ENCODE results near the gene TSC2. TPM values are rescaled to one million over a fixed set of nuclear protein-coding genes. Genes with fewer than 3 reads are reported as not detected.

The TSC2 gene
- total and polyA plus RNA-seq, 2 donors (not counting 1 experiment from before 2014, with no cell fraction given), result 24.5 to 46.6 TPM

DNA sequence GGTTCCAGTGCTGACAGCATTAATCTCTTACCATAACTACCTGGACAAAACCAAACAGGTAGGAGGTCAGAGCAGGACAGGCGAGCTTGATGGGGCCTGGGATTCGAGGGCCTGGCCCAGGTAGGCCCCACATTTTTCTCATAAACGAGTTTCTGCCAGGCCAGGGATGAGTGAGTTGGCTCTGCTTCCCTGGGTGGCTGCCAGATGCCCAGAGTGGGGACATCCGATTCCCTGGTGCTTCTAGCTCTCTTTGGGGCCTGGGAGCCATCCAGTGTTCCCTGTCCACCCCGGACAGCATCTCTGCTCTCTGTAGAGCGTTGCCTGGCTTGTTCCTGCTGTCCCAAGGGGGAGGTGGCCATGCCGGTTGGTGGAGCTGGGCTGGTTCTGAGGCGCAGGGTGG, 25.1 kb downstream of the TSC2 start:
- H3K79me2 ChIP-seq (ENCODE audit: control insufficient read depth, insufficient read depth, low read length), result no peaks in the 10 kb centered on the region
- TF ChIP-seq, protein P1, sequence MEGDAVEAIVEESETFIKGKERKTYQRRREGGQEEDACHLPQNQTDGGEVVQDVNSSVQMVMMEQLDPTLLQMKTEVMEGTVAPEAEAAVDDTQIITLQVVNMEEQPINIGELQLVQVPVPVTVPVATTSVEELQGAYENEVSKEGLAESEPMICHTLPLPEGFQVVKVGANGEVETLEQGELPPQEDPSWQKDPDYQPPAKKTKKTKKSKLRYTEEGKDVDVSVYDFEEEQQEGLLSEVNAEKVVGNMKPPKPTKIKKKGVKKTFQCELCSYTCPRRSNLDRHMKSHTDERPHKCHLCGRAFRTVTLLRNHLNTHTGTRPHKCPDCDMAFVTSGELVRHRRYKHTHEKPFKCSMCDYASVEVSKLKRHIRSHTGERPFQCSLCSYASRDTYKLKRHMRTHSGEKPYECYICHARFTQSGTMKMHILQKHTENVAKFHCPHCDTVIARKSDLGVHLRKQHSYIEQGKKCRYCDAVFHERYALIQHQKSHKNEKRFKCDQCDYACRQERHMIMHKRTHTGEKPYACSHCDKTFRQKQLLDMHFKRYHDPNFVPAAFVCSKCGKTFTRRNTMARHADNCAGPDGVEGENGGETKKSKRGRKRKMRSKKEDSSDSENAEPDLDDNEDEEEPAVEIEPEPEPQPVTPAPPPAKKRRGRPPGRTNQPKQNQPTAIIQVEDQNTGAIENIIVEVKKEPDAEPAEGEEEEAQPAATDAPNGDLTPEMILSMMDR (conservative IDR thresholded peaks at IDR 0.05 in 1 of 2, IDR thresholded peaks at IDR 0.05 in 1 of 2; ENCODE audit: low read depth in 1 of 2, low read length in 2 of 2), result no peak
- no peak for TF ChIP-seq EZH2 (IDR thresholded peaks at IDR 0.05; ENCODE audit: low read length, missing control alignments)

GRCh38 chr16:2074071-2074470, 26.3 kb downstream of the TSC2 start:
- H2AFZ ChIP-seq (ENCODE audit: low read length), result no peak overlapping the region
- H4K20me1 ChIP-seq (ENCODE audit: control insufficient read depth, extremely low read depth, insufficient read depth, low read length), result no peaks in the 10 kb centered on the region
- no peak overlapping the region for H3K4me2 ChIP-seq (ENCODE audit: extremely low read depth, insufficient read depth, low read length)
- no peaks in the 10 kb centered on the region for H3K9me3 ChIP-seq (ENCODE audit: control insufficient read depth, insufficient read depth, low read depth, low read length)
- peaks cover 41% of the 10 kb centered on the region for H3K36me3 ChIP-seq (ENCODE audit: control insufficient read depth, insufficient read depth, low read length)
- no peak overlapping the region for H3K4me3 ChIP-seq (replicated peaks in 1 of 4; ENCODE audit: control extremely low read depth in 1 of 4, insufficient read depth in 1 of 4, low read depth in 3 of 4, low read length in 4 of 4)
- H3K79me2 ChIP-seq (ENCODE audit: control insufficient read depth, insufficient read depth, low read length), result no peaks in the 10 kb centered on the region
- no peak overlapping the region for H3K27ac ChIP-seq (ENCODE audit: insufficient read depth, low read length)
- no peak for TF ChIP-seq EZH2 (IDR thresholded peaks at IDR 0.05; ENCODE audit: low read length, missing control alignments)
- TF ChIP-seq, protein P1 (conservative IDR thresholded peaks at IDR 0.05 in 1 of 2, IDR thresholded peaks at IDR 0.05 in 1 of 2; ENCODE audit: low read depth in 1 of 2, low read length in 2 of 2), result no peak
- no peak for DNase-seq (ENCODE audit: low read depth in 2 of 2)
- H3K27me3 ChIP-seq (ENCODE audit: control insufficient read depth, insufficient read depth, low read length), result no peaks in the 10 kb centered on the region
- H3K4me1 ChIP-seq (ENCODE audit: control insufficient read depth, extremely low read depth, insufficient read depth, low read length), result no peaks in the 10 kb centered on the region
- H3K9ac ChIP-seq (ENCODE audit: insufficient read depth, low read length), result no peak overlapping the region

More for the DNA sequence above, 25.1 kb downstream of the TSC2 start:
- Histone ChIP-seq H3K4me3 (replicated peaks in 1 of 4; ENCODE audit: control extremely low read depth in 1 of 4, insufficient read depth in 1 of 4, low read depth in 3 of 4, low read length in 4 of 4) (no peak overlapping the region), H3K4me1 (ENCODE audit: control insufficient read depth, extremely low read depth, insufficient read depth, low read length) (no peaks in the 10 kb centered on the region), H3K4me2 (ENCODE audit: extremely low read depth, insufficient read depth, low read length) (no peak overlapping the region), H3K27ac (ENCODE audit: insufficient read depth, low read length) (no peak overlapping the region), H3K27me3 (ENCODE audit: control insufficient read depth, insufficient read depth, low read length) (no peaks in the 10 kb centered on the region), H3K36me3 (ENCODE audit: control insufficient read depth, insufficient read depth, low read length) (peaks cover 42% of the 10 kb centered on the region), H2AFZ (ENCODE audit: low read length) (no peak overlapping the region), H4K20me1 (ENCODE audit: control insufficient read depth, extremely low read depth, insufficient read depth, low read length) (no peaks in the 10 kb centered on the region), H3K9ac (ENCODE audit: insufficient read depth, low read length) (no peak overlapping the region), H3K9me3 (ENCODE audit: control insufficient read depth, insufficient read depth, low read depth, low read length) (no peaks in the 10 kb centered on the region)
- DNase-seq (ENCODE audit: low read depth in 2 of 2), result no peak

DNA sequence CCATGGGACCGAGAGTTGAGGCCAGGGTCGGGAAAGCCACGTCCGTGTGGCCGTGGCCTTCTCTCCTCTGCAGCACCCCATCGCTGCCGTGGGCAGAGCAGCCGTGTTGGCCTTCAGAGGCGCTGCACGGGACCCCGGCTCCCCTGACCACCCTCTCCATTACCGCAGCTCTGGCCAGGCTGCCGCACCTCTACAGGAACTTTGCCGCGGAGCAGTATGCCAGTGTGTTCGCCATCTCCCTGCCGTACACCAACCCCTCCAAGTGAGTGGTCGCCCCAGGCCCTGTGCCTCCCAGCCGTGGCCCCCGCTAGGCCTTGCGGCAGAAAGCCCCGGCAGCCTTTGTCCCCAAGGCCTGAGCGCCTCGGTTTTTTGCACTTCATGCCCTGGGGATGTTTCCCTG, 27.8 kb downstream of the TSC2 start:
- Histone ChIP-seq H3K79me2 (ENCODE audit: control insufficient read depth, insufficient read depth, low read length) (no peaks in the 10 kb centered on the region), H3K9me3 (ENCODE audit: control insufficient read depth, insufficient read depth, low read depth, low read length) (no peaks in the 10 kb centered on the region), H3K4me3 (replicated peaks in 1 of 4; ENCODE audit: control extremely low read depth in 1 of 4, insufficient read depth in 1 of 4, low read depth in 3 of 4, low read length in 4 of 4) (no peak overlapping the region), H3K4me2 (ENCODE audit: extremely low read depth, insufficient read depth, low read length) (no peak overlapping the region), H3K4me1 (ENCODE audit: control insufficient read depth, extremely low read depth, insufficient read depth, low read length) (no peaks in the 10 kb centered on the region), H3K27ac (ENCODE audit: insufficient read depth, low read length) (no peak overlapping the region), H3K27me3 (ENCODE audit: control insufficient read depth, insufficient read depth, low read length) (no peaks in the 10 kb centered on the region), H2AFZ (ENCODE audit: low read length) (no peak overlapping the region), H3K36me3 (ENCODE audit: control insufficient read depth, insufficient read depth, low read length) (peaks cover 44% of the 10 kb centered on the region), H4K20me1 (ENCODE audit: control insufficient read depth, extremely low read depth, insufficient read depth, low read length) (no peaks in the 10 kb centered on the region), H3K9ac (ENCODE audit: insufficient read depth, low read length) (no peak overlapping the region)
- no peak for DNase-seq (ENCODE audit: low read depth in 2 of 2)
- no peak for TF ChIP-seq EZH2 (IDR thresholded peaks at IDR 0.05; ENCODE audit: low read length, missing control alignments)
- TF ChIP-seq, protein P1 (conservative IDR thresholded peaks at IDR 0.05 in 1 of 2, IDR thresholded peaks at IDR 0.05 in 1 of 2; ENCODE audit: low read depth in 1 of 2, low read length in 2 of 2), result no peak
